Large intestine (tissue), 3 donors: ENCODE data around the gene NELFB. TPM values are rescaled to one million over a fixed set of nuclear protein-coding genes. Genes with fewer than 3 reads are reported as not detected.
"Not testable (repeated sequence)": the region's sequence is repeated elsewhere in the genome, so short reads cannot be mapped to it uniquely, and the experiment has no call there.

ENCODE experiments used
- DNase-seq, 2 donors: peaks; one replicate each; pipeline versions ENCODE4 v3.0.0 to v3.0.0-alpha.2; 2013
- H3K27ac ChIP-seq: one replicate; pipeline ENCODE4 v1.5.1; 2013; ENCODE audit warnings: low read length
- H3K27me3 ChIP-seq: 2 replicates; pipeline ENCODE4 v1.6.1; 2013; ENCODE audit warnings: low read length; ENCODE audit not compliant: control insufficient read depth, insufficient read depth
- H3K36me3 ChIP-seq: 2 replicates; pipeline ENCODE4 v1.6.1; 2013; ENCODE audit warnings: low read length; ENCODE audit not compliant: control insufficient read depth, insufficient read depth
- H3K4me1 ChIP-seq: one replicate; pipeline ENCODE4 v1.6.1; 2013; ENCODE audit warnings: low read length; ENCODE audit not compliant: control insufficient read depth, insufficient read depth
- H3K4me3 ChIP-seq: one replicate; pipeline ENCODE4 v1.5.1; 2013; ENCODE audit warnings: low read length
- H3K9me3 ChIP-seq: one replicate; pipeline ENCODE4 v1.6.1; 2013; ENCODE audit warnings: mild to moderate bottlenecking, low read depth, low read length, moderate library complexity; ENCODE audit not compliant: control insufficient read depth
- WGBS: methylation state at CpG from one replicate; pipeline ENCODE4 v1.1.5; 2013; ENCODE audit warnings: low lambda C conversion rate; ENCODE audit not compliant: insufficient coverage; 5-methylcytosine and 5-hydroxymethylcytosine counted together
- polyA plus RNA-seq: library from polyadenylated mRNA; unstranded; fragments of 120-200 nt; gene quantifications from one replicate; pipeline ENCODE4 v1.2.1, GENCODE V29; 2013

The NELFB gene
- polyA plus RNA-seq, 1 donor: 45.9 TPM

- Histone ChIP-seq H3K27ac (no peak within 1 kb of the TSS), H3K36me3 (no peaks in the 10 kb centered on the region), H3K9me3 (no peaks in the 10 kb centered on the region), H3K27me3 (no peaks in the 10 kb centered on the region), H3K4me3 (no peak within 1 kb of the TSS), H3K4me1 (peaks cover 27% of the 10 kb centered on the region)
- no CpG with 5 or more reads among the region's 4 CpGs for WGBS
- DNase-seq: no peak
These were observed 4.0 kb upstream of the NELFB start, which contains the start of gene STPG3 for GRCh38 chr9:137251194-137251461. Gene STPG3, plus strand, starts transcription at chr9:137251286. Its CDS starts 1 bp downstream, at chr9:137251287.

GRCh38 chr9:137251490-137252268, 3.4 kb upstream of the NELFB start:
- Histone ChIP-seq H3K27me3 (no peaks in the 10 kb centered on the region), H3K27ac (no peak overlapping the region), H3K36me3 (peaks cover 3% of the 10 kb centered on the region), H3K4me1 (peaks cover 32% of the 10 kb centered on the region), H3K4me3 (no peak overlapping the region), H3K9me3 (no peaks in the 10 kb centered on the region)
- WGBS: no CpG with 5 or more reads among the region's 22 CpGs
- DNase-seq: no peak

GRCh38 chr9:137252555-137253506, 2.3 kb upstream of the NELFB start:
- WGBS: no CpG with 5 or more reads among the region's 35 CpGs

GRCh38 chr9:137253717-137254623, 1.2 kb upstream of the NELFB start:
- no peaks in the 10 kb centered on the region for H3K9me3 ChIP-seq
- H3K27me3 ChIP-seq: no peaks in the 10 kb centered on the region
- H3K36me3 ChIP-seq: peaks cover 15% of the 10 kb centered on the region
- 30% methylated on average over 2 of the region's 21 CpGs for WGBS
- peak overlapping the region; percentile 85 for H3K27ac ChIP-seq
- DNase-seq: peak in 1 of 2 donors; percentile 65
- peak overlapping the region; percentile 95 for H3K4me3 ChIP-seq
- H3K4me1 ChIP-seq: peaks cover 35% of the 10 kb centered on the region

More at GRCh38 chr9:137252555-137253506, 2.3 kb upstream of the NELFB start:
- no peak overlapping the region for H3K27ac ChIP-seq
- H3K36me3 ChIP-seq: peaks cover 9% of the 10 kb centered on the region
- peak overlapping the region; percentile 9 for H3K4me3 ChIP-seq
- DNase-seq: peak; percentile 67 to 79
- H3K27me3 ChIP-seq: no peaks in the 10 kb centered on the region
- H3K4me1 ChIP-seq: peaks cover 35% of the 10 kb centered on the region
- H3K9me3 ChIP-seq: no peaks in the 10 kb centered on the region

GRCh38 chr9:137255448-137256114, 454 bp downstream of the NELFB start:
- Histone ChIP-seq H3K27ac (peak overlapping the region; percentile 44), H3K4me3 (peak overlapping the region; percentile 89), H3K27me3 (no peaks in the 10 kb centered on the region), H3K36me3 (peaks cover 19% of the 10 kb centered on the region), H3K4me1 (peaks cover 35% of the 10 kb centered on the region), H3K9me3 (no peaks in the 10 kb centered on the region)
- DNase-seq: no peak
- no CpG with 5 or more reads among the region's 51 CpGs for WGBS

- H3K4me1 ChIP-seq: peaks cover 35% of the 10 kb centered on the region
- peak overlapping the region; percentile 89 for H3K4me3 ChIP-seq
- no peaks in the 10 kb centered on the region for H3K9me3 ChIP-seq
- no peak for DNase-seq
- WGBS: 100% methylated on average over 4 of the region's 15 CpGs
- H3K27ac ChIP-seq: no peak overlapping the region
- peaks cover 19% of the 10 kb centered on the region for H3K36me3 ChIP-seq
- no peaks in the 10 kb centered on the region for H3K27me3 ChIP-seq
These were observed 1.2 kb downstream of the NELFB start for GRCh38 chr9:137256362-137256761.

GRCh38 chr9:137256856-137257255, 1.7 kb downstream of the NELFB start:
- Histone ChIP-seq H3K4me3 (no peak overlapping the region), H3K9me3 (peaks cover 2% of the 10 kb centered on the region), H3K4me1 (peaks cover 34% of the 10 kb centered on the region), H3K36me3 (peaks cover 23% of the 10 kb centered on the region), H3K27me3 (no peaks in the 10 kb centered on the region), H3K27ac (no peak overlapping the region)
- WGBS: no CpG with 5 or more reads among the region's 15 CpGs
- no peak for DNase-seq

- H3K27me3 ChIP-seq, H3K4me3 ChIP-seq, DNase-seq, H3K9me3 ChIP-seq, H3K4me1 ChIP-seq, H3K27ac ChIP-seq: not testable (repeated sequence)
- WGBS: 80% methylated on average over 1 of the region's 15 CpGs
- H3K36me3 ChIP-seq: peaks cover 52% of the 10 kb centered on the region
These were observed 7.2 kb downstream of the NELFB start for GRCh38 chr9:137262173-137262908.

GRCh38 chr9:137262909-137263285, 7.8 kb downstream of the NELFB start:
- WGBS: no CpG with 5 or more reads among the region's 24 CpGs
- no peaks in the 10 kb centered on the region for H3K4me1 ChIP-seq
- H3K36me3 ChIP-seq: peaks cover 53% of the 10 kb centered on the region
- no peak for DNase-seq
- H3K9me3 ChIP-seq: peaks cover 5% of the 10 kb centered on the region
- H3K27me3 ChIP-seq: no peaks in the 10 kb centered on the region
- no peak overlapping the region for H3K4me3 ChIP-seq
- no peak overlapping the region for H3K27ac ChIP-seq
